HG02798 (cell line): ENCODE data around the gene RHEB.
A peak's percentile ranks its signal among the peaks of the same experiment; 100 is the strongest.

Experiments
- ATAC-seq: cut with Tn5 transposase; IDR thresholded peaks from one replicate; pipeline ENCODE4 v1.9.1; 2021; ENCODE audit warnings: mild to moderate bottlenecking; ENCODE audit not compliant: unreplicated experiment, poor library complexity

RHEB gene

GRCh38 chr7:151519765-151520418 is at the start of gene RHEB:
TSS of gene RHEB (minus strand) at chr7:151519895. CDS start at chr7:151519511, 384 bp downstream.
- peak; percentile 82 for ATAC-seq

- ATAC-seq, result no peak
Observed at GRCh38 chr7:151566897-151567320, 47.2 kb upstream of the RHEB start.

GRCh38 chr7:151565541-151565940 is 45.8 kb upstream of the RHEB start:
- ATAC-seq, result no peak

GRCh38 chr7:151560243-151560642 is 40.5 kb upstream of the RHEB start:
- ATAC-seq, result no peak

GRCh38 chr7:151559557-151560183 is 40.0 kb upstream of the RHEB start:
- ATAC-seq, result no peak

- no peak for ATAC-seq
Observed at GRCh38 chr7:151558575-151558974, 38.9 kb upstream of the RHEB start.

GRCh38 chr7:151556592-151556991 is 36.9 kb upstream of the RHEB start:
- ATAC-seq, result no peak

- ATAC-seq, result no peak
Observed at GRCh38 chr7:151553356-151553755, 33.7 kb upstream of the RHEB start.

GRCh38 chr7:151552352-151553028 is 32.8 kb upstream of the RHEB start:
- ATAC-seq, result no peak

GRCh38 chr7:151551820-151552219 is 32.1 kb upstream of the RHEB start:
- no peak for ATAC-seq

- ATAC-seq, result no peak
Observed at GRCh38 chr7:151550656-151551286, 31.1 kb upstream of the RHEB start.

- no peak for ATAC-seq
Observed at GRCh38 chr7:151549644-151550043, 29.9 kb upstream of the RHEB start.

- no peak for ATAC-seq
Observed at GRCh38 chr7:151549083-151549482, 29.4 kb upstream of the RHEB start.

GRCh38 chr7:151544183-151544582 is 24.5 kb upstream of the RHEB start:
- ATAC-seq, result no peak

- ATAC-seq, result no peak
Observed at GRCh38 chr7:151542606-151543130, 23.0 kb upstream of the RHEB start.

GRCh38 chr7:151541709-151542499 is 22.2 kb upstream of the RHEB start:
- no peak for ATAC-seq

GRCh38 chr7:151540146-151540545 is 20.5 kb upstream of the RHEB start:
- ATAC-seq, result no peak

- peak; percentile 94 for ATAC-seq
Observed at GRCh38 chr7:151539088-151539671, 19.5 kb upstream of the RHEB start.

- ATAC-seq, result no peak
Observed at GRCh38 chr7:151537818-151538561, 18.3 kb upstream of the RHEB start.
